Measurements from ENCODE around the gene SETD7. TPM values are rescaled to one million over a fixed set of nuclear protein-coding genes. Genes with fewer than 3 reads are reported as not detected.

SETD7 gene
- total RNA-seq, 2 donors from 2014 or later = 74.7 to 101 TPM

DNA sequence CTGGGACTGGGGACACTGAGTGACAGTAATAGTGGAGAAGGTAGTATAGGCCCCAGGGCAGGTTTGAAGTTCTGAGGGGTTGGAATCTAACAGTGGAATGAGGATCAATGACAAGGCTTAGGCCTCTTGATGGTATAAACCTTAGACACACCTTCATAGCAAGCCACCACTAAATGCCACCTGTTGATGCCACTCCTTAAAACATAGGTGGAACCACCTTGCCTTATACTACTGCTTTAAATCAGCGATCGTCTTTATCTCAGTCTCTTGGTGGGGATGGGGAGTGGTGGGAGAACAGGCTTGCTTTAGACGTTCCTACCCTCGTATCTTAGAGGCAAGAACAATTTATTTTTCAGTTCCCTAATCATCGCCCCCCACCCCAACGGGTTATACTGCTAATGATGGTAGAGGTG, 100.9 kb downstream of the SETD7 start:
- Histone ChIP-seq H3K36me3 (no peaks in the 10 kb centered on the region), H3K4me3 (peak overlapping the region; percentile 93), H3K4me1 (ENCODE audit: control insufficient read depth in 1 of 2, low read depth in 2 of 2) (peaks cover 45 to 61% of the 10 kb centered on the region in 2 donors), H3K9me3 (no peaks in the 10 kb centered on the region), H3K27me3 (replicated peaks; ENCODE audit: insufficient read depth) (no peaks in the 10 kb centered on the region), H3K27ac (peak overlapping the region; percentile 79 to 96)
- DNase-seq (ENCODE audit: low spot score) (no peak), ATAC-seq (ENCODE audit: insufficient number of reproducible peaks, low FRiP score, low read depth) (no peak)
- TF ChIP-seq, protein P1, sequence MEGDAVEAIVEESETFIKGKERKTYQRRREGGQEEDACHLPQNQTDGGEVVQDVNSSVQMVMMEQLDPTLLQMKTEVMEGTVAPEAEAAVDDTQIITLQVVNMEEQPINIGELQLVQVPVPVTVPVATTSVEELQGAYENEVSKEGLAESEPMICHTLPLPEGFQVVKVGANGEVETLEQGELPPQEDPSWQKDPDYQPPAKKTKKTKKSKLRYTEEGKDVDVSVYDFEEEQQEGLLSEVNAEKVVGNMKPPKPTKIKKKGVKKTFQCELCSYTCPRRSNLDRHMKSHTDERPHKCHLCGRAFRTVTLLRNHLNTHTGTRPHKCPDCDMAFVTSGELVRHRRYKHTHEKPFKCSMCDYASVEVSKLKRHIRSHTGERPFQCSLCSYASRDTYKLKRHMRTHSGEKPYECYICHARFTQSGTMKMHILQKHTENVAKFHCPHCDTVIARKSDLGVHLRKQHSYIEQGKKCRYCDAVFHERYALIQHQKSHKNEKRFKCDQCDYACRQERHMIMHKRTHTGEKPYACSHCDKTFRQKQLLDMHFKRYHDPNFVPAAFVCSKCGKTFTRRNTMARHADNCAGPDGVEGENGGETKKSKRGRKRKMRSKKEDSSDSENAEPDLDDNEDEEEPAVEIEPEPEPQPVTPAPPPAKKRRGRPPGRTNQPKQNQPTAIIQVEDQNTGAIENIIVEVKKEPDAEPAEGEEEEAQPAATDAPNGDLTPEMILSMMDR (IDR thresholded peaks at IDR 0.05) = no peak

DNA sequence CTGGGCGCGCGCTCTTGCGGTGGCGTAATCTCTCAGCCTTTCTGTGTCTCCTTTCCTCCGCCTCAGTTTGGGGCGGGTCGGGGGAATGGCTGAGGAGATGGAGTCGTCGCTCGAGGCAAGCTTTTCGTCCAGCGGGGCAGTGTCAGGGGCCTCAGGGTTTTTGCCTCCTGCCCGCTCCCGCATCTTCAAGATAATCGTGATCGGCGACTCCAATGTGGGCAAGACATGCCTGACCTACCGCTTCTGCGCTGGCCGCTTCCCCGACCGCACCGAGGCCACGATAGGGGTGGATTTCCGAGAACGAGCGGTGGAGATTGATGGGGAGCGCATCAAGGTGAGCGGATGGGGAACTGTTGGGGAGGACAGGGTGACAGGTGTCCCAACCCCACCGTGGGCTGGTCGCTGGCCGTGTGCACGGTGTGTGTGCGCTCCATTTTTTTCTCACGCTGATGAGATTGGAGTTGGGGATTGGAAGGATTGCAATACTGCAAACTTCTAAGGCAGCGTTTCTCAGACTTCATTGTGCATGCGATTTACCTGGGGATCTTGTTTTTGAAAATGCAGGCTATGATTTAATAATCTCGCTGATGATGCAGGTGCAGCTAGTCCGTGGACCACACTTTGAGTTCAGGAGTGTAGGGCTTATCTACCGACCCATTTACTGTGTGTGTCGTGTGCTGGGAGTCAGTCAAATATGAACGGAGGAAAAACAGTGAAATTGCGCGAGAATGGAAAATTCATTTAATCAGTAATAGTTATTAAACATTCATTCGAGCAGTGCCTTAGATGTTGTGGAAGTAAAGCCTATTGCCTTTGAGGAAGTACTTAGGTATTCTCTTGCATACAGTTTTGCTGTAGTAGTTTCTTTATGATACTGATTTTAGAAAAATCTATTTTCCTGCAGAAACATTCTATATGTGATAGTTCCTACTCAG, 101.6 kb downstream of the SETD7 start, which contains the start of gene RAB33B:
Gene RAB33B, plus strand, starts transcription at position 11 of the 935 bp plus-strand sequence. Its CDS starts 75 bp downstream, at position 86.
- ATAC-seq (ENCODE audit: insufficient number of reproducible peaks, low FRiP score, low read depth) (no peak), DNase-seq (ENCODE audit: low spot score) (peak; percentile 60)
- no peaks in the 10 kb centered on the region for H3K27me3 ChIP-seq (replicated peaks; ENCODE audit: insufficient read depth)
- TF ChIP-seq, protein P1 (IDR thresholded peaks at IDR 0.05) = no peak
- no peaks in the 10 kb centered on the region for H3K9me3 ChIP-seq
- H3K4me1 ChIP-seq (ENCODE audit: control insufficient read depth in 1 of 2, low read depth in 2 of 2) = peaks cover 38 to 54% of the 10 kb centered on the region in 2 donors
- H3K36me3 ChIP-seq = no peaks in the 10 kb centered on the region
- peak within 1 kb of the TSS; percentile 79 to 96 for H3K27ac ChIP-seq
- peak within 1 kb of the TSS; percentile 93 for H3K4me3 ChIP-seq

DNA sequence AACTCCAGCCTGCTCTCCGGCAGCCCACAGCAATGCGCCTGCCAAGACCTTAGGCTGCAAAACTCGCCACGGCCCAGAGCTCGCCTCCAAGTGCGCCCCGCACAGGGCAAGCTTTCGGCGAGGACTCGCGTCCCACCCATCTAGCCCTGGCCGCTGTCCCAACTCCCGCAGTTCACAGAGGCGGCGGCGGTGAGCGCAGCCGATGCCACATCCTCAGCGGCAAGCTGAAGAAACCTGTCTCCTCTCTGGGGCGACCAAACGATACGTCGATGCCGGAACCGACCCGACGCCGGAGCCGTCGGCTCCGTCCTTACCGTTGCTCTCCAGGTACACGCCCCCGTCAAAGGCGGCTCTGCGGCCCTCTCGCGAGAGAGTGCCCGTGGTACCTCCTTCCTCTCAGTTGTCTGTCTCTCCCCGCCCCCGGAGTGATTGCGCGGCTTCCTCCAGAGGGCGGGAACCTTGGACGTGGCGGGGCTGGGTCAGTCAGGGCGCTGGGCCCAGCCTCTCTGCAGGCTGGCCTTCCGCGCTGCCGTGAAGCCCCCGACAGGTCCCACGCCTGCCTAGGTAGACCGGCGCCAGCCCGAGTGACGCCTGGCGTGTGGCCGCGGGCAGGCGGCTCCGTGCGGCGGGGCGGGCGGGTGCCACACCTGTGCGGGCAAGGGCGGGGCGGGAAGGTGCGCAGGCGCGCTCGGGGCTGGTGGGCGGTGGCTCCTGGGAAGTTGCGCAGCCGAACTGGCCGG, 102.5 kb downstream of the SETD7 start:
- H3K4me3 ChIP-seq = peak overlapping the region; percentile 93
- H3K27me3 ChIP-seq (replicated peaks; ENCODE audit: insufficient read depth) = no peaks in the 10 kb centered on the region
- H3K4me1 ChIP-seq (ENCODE audit: control insufficient read depth in 1 of 2, low read depth in 2 of 2) = peaks cover 31 to 45% of the 10 kb centered on the region in 2 donors
- peak; percentile 96 for ATAC-seq (ENCODE audit: insufficient number of reproducible peaks, low FRiP score, low read depth)
- DNase-seq (ENCODE audit: low spot score) = peak; percentile 96
- TF ChIP-seq, protein P1 (IDR thresholded peaks at IDR 0.05) = no peak
- no peaks in the 10 kb centered on the region for H3K9me3 ChIP-seq
- H3K27ac ChIP-seq = peak overlapping the region; percentile 79 to 96
- no peaks in the 10 kb centered on the region for H3K36me3 ChIP-seq

DNA sequence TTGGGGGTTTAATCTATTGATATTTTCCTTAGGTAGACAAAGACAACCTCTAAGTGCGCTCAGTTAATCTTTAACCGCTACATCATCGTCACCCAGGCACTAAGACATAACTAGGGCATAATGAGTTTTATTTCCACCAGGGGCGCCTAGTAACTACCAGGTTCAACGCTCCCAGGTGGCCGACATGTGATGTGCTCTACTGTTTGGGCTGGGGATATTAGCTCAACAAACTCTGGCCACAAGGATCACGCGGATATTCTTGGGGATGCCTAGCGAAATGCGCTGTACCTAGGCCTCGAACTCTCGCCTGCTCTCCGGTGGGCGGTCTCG, 103.0 kb downstream of the SETD7 start:
- no peak for DNase-seq (ENCODE audit: low spot score)
- H3K4me3 ChIP-seq = peak overlapping the region; percentile 93
- TF ChIP-seq, protein P1 (IDR thresholded peaks at IDR 0.05) = peak; percentile 29
- H3K36me3 ChIP-seq = no peaks in the 10 kb centered on the region
- H3K27ac ChIP-seq = peak overlapping the region; percentile 79 to 96
- ATAC-seq (ENCODE audit: insufficient number of reproducible peaks, low FRiP score, low read depth) = peak; percentile 8
- H3K4me1 ChIP-seq (ENCODE audit: control insufficient read depth in 1 of 2, low read depth in 2 of 2) = peaks cover 27 to 40% of the 10 kb centered on the region in 2 donors
- H3K27me3 ChIP-seq (replicated peaks; ENCODE audit: insufficient read depth) = no peaks in the 10 kb centered on the region
- no peaks in the 10 kb centered on the region for H3K9me3 ChIP-seq

DNA sequence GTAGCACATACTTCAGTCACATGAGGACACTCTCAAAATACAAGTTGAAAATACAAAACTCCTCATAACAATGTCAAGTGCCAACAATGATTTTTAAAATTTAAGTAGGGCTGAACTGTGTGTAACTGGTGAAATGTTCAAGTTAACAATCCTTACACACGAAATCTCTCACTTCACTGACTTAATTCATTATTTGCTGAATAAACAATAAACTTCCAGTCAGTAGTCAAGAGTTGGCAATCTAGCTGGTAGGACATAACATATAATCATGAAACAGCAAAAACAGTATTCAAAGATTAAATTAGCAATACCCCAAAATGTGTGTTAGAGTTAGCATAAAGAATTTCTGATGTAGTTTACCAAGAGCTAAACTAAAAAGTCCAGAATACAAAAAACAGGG, 104.0 kb downstream of the SETD7 start:
- H3K36me3 ChIP-seq = no peaks in the 10 kb centered on the region
- no peak for DNase-seq (ENCODE audit: low spot score)
- no peak overlapping the region for H3K27ac ChIP-seq
- peaks cover 18 to 33% of the 10 kb centered on the region in 2 donors for H3K4me1 ChIP-seq (ENCODE audit: control insufficient read depth in 1 of 2, low read depth in 2 of 2)
- no peaks in the 10 kb centered on the region for H3K9me3 ChIP-seq
- H3K4me3 ChIP-seq = peak overlapping the region; percentile 93
- no peak for ATAC-seq (ENCODE audit: insufficient number of reproducible peaks, low FRiP score, low read depth)
- TF ChIP-seq, protein P1 (IDR thresholded peaks at IDR 0.05) = no peak
- H3K27me3 ChIP-seq (replicated peaks; ENCODE audit: insufficient read depth) = no peaks in the 10 kb centered on the region

Measured in thoracic aorta (tissue), 2 donors.